Stomach (tissue), 9 donors: ENCODE measurements around the gene GZMB. TPM values are rescaled to one million over a fixed set of nuclear protein-coding genes. Genes with fewer than 3 reads are reported as not detected.

Experiments
- DNase-seq, 2 donors: peaks; one replicate each; pipeline versions ENCODE4 v3.0.0 to v3.0.0-alpha.2; 2013 to 2019
- H3K27ac ChIP-seq, 5 donors: fragments of 200-600 bp in 4 of 5; sonication (generic) in 4 of 5; one replicate each; pipeline ENCODE4 v1.5.1; 2013 to 2019; ENCODE audit warnings: mild to moderate bottlenecking in 1 of 5, moderate library complexity in 1 of 5
- H3K27me3 ChIP-seq, 3 donors: fragments of 200-600 bp; sonication (generic); one replicate each; pipeline ENCODE4 v1.5.1; 2017 to 2019; ENCODE audit warnings: mixed run types in 1 of 3
- H3K36me3 ChIP-seq, 4 donors: fragments of 200-600 bp; sonication (generic); 1 replicate in 3 of 4; 2 replicates in 1 of 4; pipeline ENCODE4 v1.5.1; 2016 to 2019
- H3K4me1 ChIP-seq, 4 donors: fragments of 200-600 bp; sonication (generic); one replicate each; pipeline ENCODE4 v1.5.1; 2016 to 2019
- H3K4me3 ChIP-seq, 4 donors: fragments of 200-600 bp; sonication (generic) in 3 of 4; one replicate each; pipeline ENCODE4 v1.5.1; 2016 to 2019; ENCODE audit warnings: mild to moderate bottlenecking in 1 of 4
- H3K9me3 ChIP-seq, 4 donors: fragments of 200-600 bp; sonication (generic); one replicate each; pipeline ENCODE4 v1.5.1; 2016 to 2019
- CTCF ChIP-seq, 7 experiments: fragments of 450-650 bp in 4 of 7; fragments of 200-600 bp in 3 of 7; sonication (generic) in 3 of 7; IDR thresholded peaks; one replicate each; pipeline ENCODE4 v1.5.1; 2016 to 2019; ENCODE audit warnings: antibody characterized with exemption in 7 of 7, control low read depth in 2 of 7, mild to moderate bottlenecking in 1 of 7
- EP300 ChIP-seq: sonication (generic); formaldehyde crosslinking; IDR thresholded peaks from one replicate; pipeline ENCODE4 v1.6.1; 2017; ENCODE audit warnings: antibody characterized with exemption
- POLR2A ChIP-seq, 4 donors: fragments of 450-650 bp; IDR thresholded peaks; one replicate each; pipeline ENCODE4 v1.6.1; 2016; ENCODE audit warnings: antibody characterized with exemption in 4 of 4, control low read depth in 2 of 4, mild to moderate bottlenecking in 1 of 4, moderate library complexity in 1 of 4
- POLR2AphosphoS5 ChIP-seq, 3 donors: sonication (generic); formaldehyde crosslinking; IDR thresholded peaks; one replicate each; pipeline ENCODE4 v1.6.1; 2016; ENCODE audit warnings: antibody characterized with exemption in 3 of 3
- WGBS, 5 donors: extraction: QIAGEN DNeasy Blood & Tissue Kit in 3 of 5; methylation state at CpG; one replicate each; pipeline versions ENCODE4 v1.1.5 to v1.1.7; 2013 to 2018; 5-methylcytosine and 5-hydroxymethylcytosine counted together
- intact Hi-C: fragments of 100-400 bp; cut with DNase I; formaldehyde crosslinking; loops from one replicate; pipeline ENCODE4 v1.15.1; 2023; ENCODE audit warnings: low total_unique reads
- polyA plus RNA-seq, 3 donors: library from polyadenylated mRNA; stranded (reverse); fragments of 200-250 nt; gene quantifications; one replicate each; pipeline ENCODE4 v1.2.3, GENCODE V29; 2013
- total RNA-seq, 5 donors: library from RNA; depleted of rRNA; stranded (reverse); fragments of >200 nt; gene quantifications; one replicate each; pipeline versions ENCODE4 v1.1.0 to v1.2.3, GENCODE V29; 2014 to 2016
- donor health status: healthy with polysubstance abuse.
- donor health status: Bipolar disorder and iron deficiency.
- donor health status: healthy.

GZMB gene
- total and polyA plus RNA-seq, 8 donors: 0.92 to 4.0 (median 2.3) TPM; not detected in 3

- H3K4me3 ChIP-seq: no peak overlapping the region
- TF ChIP-seq POLR2AphosphoS5 (IDR thresholded peaks at IDR 0.05) (no peak), CTCF (IDR thresholded peaks at IDR 0.05) (no peak), EP300 (no peak), POLR2A (IDR thresholded peaks at IDR 0.05) (no peak)
- DNase-seq: no peak
- peaks cover 0 to 8% (median 2%) of the 10 kb centered on the region in 4 donors for H3K9me3 ChIP-seq
- H3K4me1 ChIP-seq: no peaks in the 10 kb centered on the region
- intact Hi-C loops: no loop called here
- WGBS, 5 donors: 58 to 78% (median 64%) methylated on average over 2 of the region's 2 CpGs
- no peak overlapping the region for H3K27ac ChIP-seq
- H3K27me3 ChIP-seq: no peaks in the 10 kb centered on the region
- H3K36me3 ChIP-seq: no peaks in the 10 kb centered on the region
Observed at GRCh38 chr14:24613747-24614146, 20.2 kb downstream of the GZMB start.

DNA sequence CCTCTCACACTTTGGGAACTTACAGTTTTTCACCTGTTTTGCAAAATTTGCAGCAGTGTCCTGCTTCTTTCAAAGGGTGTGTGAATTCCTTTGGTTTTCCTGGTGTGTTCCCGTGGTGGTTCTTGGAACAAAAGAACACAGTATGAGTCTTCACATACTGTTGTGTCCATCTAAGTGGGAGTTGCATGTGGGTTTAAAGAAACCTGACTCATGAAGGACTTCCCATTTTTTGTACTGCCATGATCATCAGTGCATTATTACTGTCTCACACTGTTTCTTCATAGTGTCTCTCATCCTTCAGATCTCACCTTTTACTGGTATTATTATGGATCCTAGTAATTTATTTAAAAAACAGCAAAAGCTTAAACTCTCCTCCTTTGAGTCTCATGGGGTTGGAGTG, 20.7 kb downstream of the GZMB start:
- Histone ChIP-seq H3K27me3 (no peaks in the 10 kb centered on the region), H3K36me3 (no peaks in the 10 kb centered on the region), H3K4me3 (no peak overlapping the region), H3K9me3 (peaks cover 0 to 4% (median 1%) of the 10 kb centered on the region in 4 donors), H3K27ac (no peak overlapping the region), H3K4me1 (no peaks in the 10 kb centered on the region)
- 51 to 74% (median 71%) methylated on average over 1 of the region's 1 CpG for WGBS, 5 donors
- TF ChIP-seq CTCF (IDR thresholded peaks at IDR 0.05): no peak
- TF ChIP-seq POLR2AphosphoS5 (IDR thresholded peaks at IDR 0.05): no peak
- TF ChIP-seq EP300: no peak
- no peak for TF ChIP-seq POLR2A (IDR thresholded peaks at IDR 0.05)
- DNase-seq: no peak
- intact Hi-C loops: no loop called here

- intact Hi-C loops: no loop called here
- Histone ChIP-seq H3K9me3 (peaks cover 0 to 4% (median 0%) of the 10 kb centered on the region in 4 donors), H3K36me3 (no peaks in the 10 kb centered on the region), H3K27me3 (no peaks in the 10 kb centered on the region), H3K4me3 (no peak overlapping the region), H3K27ac (no peak overlapping the region), H3K4me1 (no peaks in the 10 kb centered on the region)
- peak in 1 of 2 donors; percentile 30 for DNase-seq
- TF ChIP-seq POLR2AphosphoS5 (IDR thresholded peaks at IDR 0.05): no peak
- TF ChIP-seq EP300: no peak
- TF ChIP-seq CTCF (IDR thresholded peaks at IDR 0.05): no peak
- no peak for TF ChIP-seq POLR2A (IDR thresholded peaks at IDR 0.05)
Observed at GRCh38 chr14:24612196-24612595, 21.8 kb downstream of the GZMB start.

GRCh38 chr14:24609655-24610344, 24.2 kb downstream of the GZMB start, which contains the start of gene GZMH:
TSS of gene GZMH (minus strand) at chr14:24609685. CDS start at chr14:24609613, 72 bp downstream.
- TF ChIP-seq CTCF (IDR thresholded peaks at IDR 0.05): no peak
- no peak for TF ChIP-seq EP300
- TF ChIP-seq POLR2A (IDR thresholded peaks at IDR 0.05): no peak
- no peak for TF ChIP-seq POLR2AphosphoS5 (IDR thresholded peaks at IDR 0.05)
- H3K27ac ChIP-seq: peak within 1 kb of the TSS in 1 of 5 donors; percentile 14
- peaks cover 0 to 4% (median 0%) of the 10 kb centered on the region in 4 donors for H3K9me3 ChIP-seq
- H3K4me3 ChIP-seq: no peak within 1 kb of the TSS
- peaks cover 0 to 6% (median 0%) of the 10 kb centered on the region in 4 donors for H3K4me1 ChIP-seq
- DNase-seq: no peak
- no peaks in the 10 kb centered on the region for H3K36me3 ChIP-seq
- WGBS, 5 donors: 76 to 91% (median 85%) methylated on average over 2 of the region's 2 CpGs
- no peaks in the 10 kb centered on the region for H3K27me3 ChIP-seq
- intact Hi-C loops: no loop called here
